Liver (tissue), 9 donors: ENCODE data around the gene L3MBTL3. TPM values are rescaled to one million over a fixed set of nuclear protein-coding genes. Genes with fewer than 3 reads are reported as not detected.

Source experiments
- DNase-seq: peaks from one replicate; pipeline ENCODE4 v3.0.0-alpha.2; 2017; ENCODE audit warnings: low spot score
- H3K27ac ChIP-seq, 2 donors: one replicate each; pipeline ENCODE4 v1.7.0; 2013; ENCODE audit warnings: inconsistent platforms in 2 of 2, low read length in 2 of 2, control low read depth in 1 of 2, low read depth in 1 of 2, mild to moderate bottlenecking in 1 of 2
- H3K27me3 ChIP-seq, 4 donors: one replicate each; pipeline versions ENCODE4 v1.6.1 to v1.7.0; 2013; ENCODE audit warnings: low read length in 3 of 4, inconsistent platforms in 1 of 4, mild to moderate bottlenecking in 1 of 4, moderate library complexity in 1 of 4; ENCODE audit not compliant: control insufficient read depth in 4 of 4, insufficient read depth in 4 of 4
- H3K36me3 ChIP-seq, 4 donors: one replicate each; pipeline versions ENCODE4 v1.6.1 to v1.7.0; 2013; ENCODE audit warnings: low read length in 3 of 4, mild to moderate bottlenecking in 3 of 4, low read depth in 1 of 4, moderate library complexity in 1 of 4; ENCODE audit not compliant: control insufficient read depth in 4 of 4, insufficient read depth in 3 of 4
- H3K4me1 ChIP-seq, 4 donors: one replicate each; pipeline versions ENCODE4 v1.6.1 to v1.7.0; 2013; ENCODE audit warnings: low read length in 3 of 4, mild to moderate bottlenecking in 3 of 4, moderate library complexity in 1 of 4; ENCODE audit not compliant: control insufficient read depth in 4 of 4, insufficient read depth in 4 of 4
- H3K4me3 ChIP-seq, 3 donors: one replicate each; pipeline versions ENCODE4 v1.6.1 to v1.7.0; 2013; ENCODE audit warnings: low read length in 3 of 3, control low read depth in 1 of 3, low read depth in 1 of 3, mild to moderate bottlenecking in 1 of 3
- H3K9ac ChIP-seq, 2 donors: one replicate each; pipeline ENCODE4 v1.7.0; 2013; ENCODE audit warnings: low read length in 2 of 2, mild to moderate bottlenecking in 2 of 2, moderate library complexity in 2 of 2, control low read depth in 1 of 2, low read depth in 1 of 2
- H3K9me3 ChIP-seq, 4 donors: one replicate each; pipeline versions ENCODE4 v1.6.1 to v1.7.0; 2013; ENCODE audit warnings: low read length in 3 of 4; ENCODE audit not compliant: control insufficient read depth in 4 of 4
- EGR1 ChIP-seq, 2 donors: IDR thresholded peaks; 2 replicates each; pipeline ENCODE4 v1.6.1; 2016 to 2018; ENCODE audit warnings: antibody characterized with exemption in 2 of 2, low read depth in 2 of 2
- FOXA1 ChIP-seq: IDR thresholded peaks from 2 replicates; pipeline ENCODE4 v1.6.1; 2016; ENCODE audit warnings: antibody characterized with exemption
- FOXA2 ChIP-seq: IDR thresholded peaks from 2 replicates; pipeline ENCODE4 v1.6.1; 2016; ENCODE audit warnings: antibody characterized with exemption
- GABPA ChIP-seq, 2 donors: IDR thresholded peaks in 1 of 2; conservative IDR thresholded peaks in 1 of 2; 2 replicates each; pipeline ENCODE4 v1.6.1; 2016; ENCODE audit warnings: antibody characterized with exemption in 2 of 2, mild to moderate bottlenecking in 1 of 2, moderate library complexity in 1 of 2
- HNF4A ChIP-seq, 2 donors: conservative IDR thresholded peaks; 2 replicates each; pipeline ENCODE4 v1.6.1; 2016; ENCODE audit warnings: antibody characterized with exemption in 2 of 2, mild to moderate bottlenecking in 2 of 2
- HNF4G ChIP-seq: IDR thresholded peaks from 2 replicates; pipeline ENCODE4 v1.6.1; 2016; ENCODE audit warnings: antibody characterized with exemption
- JUND ChIP-seq, 2 donors: IDR thresholded peaks; 2 replicates each; pipeline ENCODE4 v1.6.1; 2016; ENCODE audit warnings: antibody characterized with exemption in 2 of 2
- NR2F2 ChIP-seq: IDR thresholded peaks from 2 replicates; pipeline ENCODE4 v1.6.1; 2016; ENCODE audit warnings: antibody characterized with exemption
- RAD21 ChIP-seq, 2 donors: IDR thresholded peaks; 2 replicates each; pipeline ENCODE4 v1.6.1; 2016; ENCODE audit warnings: antibody characterized with exemption in 2 of 2, mild to moderate bottlenecking in 2 of 2
- REST ChIP-seq: IDR thresholded peaks from 2 replicates; pipeline ENCODE4 v1.6.1; 2016; ENCODE audit warnings: antibody characterized with exemption, mild to moderate bottlenecking
- RXRA ChIP-seq, 2 donors: IDR thresholded peaks; 2 replicates each; pipeline ENCODE4 v1.6.1; 2017 to 2018; ENCODE audit warnings: antibody characterized with exemption in 2 of 2, mild to moderate bottlenecking in 1 of 2
- SP1 ChIP-seq: IDR thresholded peaks from 2 replicates; pipeline ENCODE4 v1.6.1; 2018; ENCODE audit warnings: antibody characterized with exemption, mild to moderate bottlenecking
- TAF1 ChIP-seq: conservative IDR thresholded peaks from 2 replicates; pipeline ENCODE4 v1.6.1; 2016; ENCODE audit warnings: antibody characterized with exemption, mild to moderate bottlenecking
- YY1 ChIP-seq: IDR thresholded peaks from 2 replicates; pipeline ENCODE4 v1.6.1; 2016; ENCODE audit warnings: antibody characterized with exemption, mild to moderate bottlenecking
- WGBS: extraction: QIAGEN DNeasy Blood & Tissue Kit; methylation state at CpG from one replicate; pipeline ENCODE4 v1.1.7; 2013; 5-methylcytosine and 5-hydroxymethylcytosine counted together
- polyA plus RNA-seq, 2 donors: library from polyadenylated mRNA; stranded (reverse) in 1 of 2; unstranded in 1 of 2; fragments of 200-250 nt in 1 of 2; fragments of >200 nt in 1 of 2; fragmentation: Nextera tagmentation in 1 of 2; extraction: Ambion mirVana in 1 of 2; gene quantifications; one replicate each; pipeline versions ENCODE4 v1.2.1 to v1.2.3, GENCODE V29; 2013 to 2015
- total RNA-seq, 2 donors: library from RNA; depleted of rRNA; stranded (reverse); fragments of >200 nt; gene quantifications; one replicate each; pipeline ENCODE4 v1.2.3, GENCODE V29; 2014
- TF ChIP-seq, protein P1 (sequence below): IDR thresholded peaks from 2 replicates; pipeline ENCODE4 v1.6.1; 2016; ENCODE audit warnings: antibody characterized with exemption
- TF ChIP-seq, protein P2 (sequence below): IDR thresholded peaks from 2 replicates; pipeline ENCODE4 v1.6.1; 2016; ENCODE audit warnings: antibody characterized with exemption
- TF ChIP-seq, protein P3 (sequence below): IDR thresholded peaks from 2 replicates; pipeline ENCODE4 v1.6.1; 2016; ENCODE audit warnings: antibody characterized with exemption
- donor health status: healthy.
- donor health status: healthy.
- donor health status: healthy.
- donor health status: healthy.
- donor health status: healthy.

L3MBTL3 gene
- total and polyA plus RNA-seq, 4 donors, result 1.9 to 9.2 (median 3.7) TPM

- Histone ChIP-seq H3K27me3 (no peaks in the 10 kb centered on the region), H3K4me3 (no peak overlapping the region), H3K36me3 (peaks cover 0 to 6% (median 0%) of the 10 kb centered on the region in 4 donors), H3K4me1 (no peaks in the 10 kb centered on the region), H3K27ac (no peak overlapping the region), H3K9ac (no peak overlapping the region), H3K9me3 (no peaks in the 10 kb centered on the region)
- WGBS, result 95% methylated on average over 6 of the region's 6 CpGs
- DNase-seq, result no peak
- TF ChIP-seq RXRA (IDR thresholded peaks at IDR 0.05) (no peak), HNF4G (no peak), TAF1 (no peak), FOXA1 (no peak), SP1 (no peak), FOXA2 (no peak), YY1 (no peak), RAD21 (IDR thresholded peaks at IDR 0.05) (no peak), EGR1 (IDR thresholded peaks at IDR 0.05; ENCODE audit: low read depth in 2 of 2) (no peak), JUND (IDR thresholded peaks at IDR 0.05) (no peak)
- TF ChIP-seq, protein P1, sequence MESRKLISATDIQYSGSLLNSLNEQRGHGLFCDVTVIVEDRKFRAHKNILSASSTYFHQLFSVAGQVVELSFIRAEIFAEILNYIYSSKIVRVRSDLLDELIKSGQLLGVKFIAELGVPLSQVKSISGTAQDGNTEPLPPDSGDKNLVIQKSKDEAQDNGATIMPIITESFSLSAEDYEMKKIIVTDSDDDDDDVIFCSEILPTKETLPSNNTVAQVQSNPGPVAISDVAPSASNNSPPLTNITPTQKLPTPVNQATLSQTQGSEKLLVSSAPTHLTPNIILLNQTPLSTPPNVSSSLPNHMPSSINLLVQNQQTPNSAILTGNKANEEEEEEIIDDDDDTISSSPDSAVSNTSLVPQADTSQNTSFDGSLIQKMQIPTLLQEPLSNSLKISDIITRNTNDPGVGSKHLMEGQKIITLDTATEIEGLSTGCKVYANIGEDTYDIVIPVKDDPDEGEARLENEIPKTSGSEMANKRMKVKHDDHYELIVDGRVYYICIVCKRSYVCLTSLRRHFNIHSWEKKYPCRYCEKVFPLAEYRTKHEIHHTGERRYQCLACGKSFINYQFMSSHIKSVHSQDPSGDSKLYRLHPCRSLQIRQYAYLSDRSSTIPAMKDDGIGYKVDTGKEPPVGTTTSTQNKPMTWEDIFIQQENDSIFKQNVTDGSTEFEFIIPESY, result no peak
Observed at GRCh38 chr6:130129762-130130246, 111.4 kb downstream of the L3MBTL3 start.

DNA sequence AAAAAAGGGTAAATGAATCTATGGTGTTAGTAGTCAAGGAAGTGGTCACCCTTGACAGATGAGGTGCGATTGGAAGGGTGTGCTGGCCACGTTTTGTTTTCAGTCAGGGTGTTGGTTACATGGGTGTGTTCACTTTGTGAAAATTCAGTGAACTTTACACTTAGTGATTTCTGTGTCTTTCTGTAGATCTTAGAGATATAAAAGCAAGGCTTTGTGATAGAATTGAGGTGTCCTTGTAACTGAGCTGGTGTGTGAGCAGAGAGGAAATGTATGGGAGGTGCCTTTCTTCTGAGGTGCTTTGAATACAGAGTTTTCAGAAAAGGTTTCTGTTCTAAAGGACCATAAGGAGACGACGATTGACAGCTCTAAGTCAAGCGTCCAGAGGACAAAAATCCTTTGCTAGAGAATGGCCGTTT lies 113.9 kb downstream of the L3MBTL3 start:
- DNase-seq, result no peak
- H3K27me3 ChIP-seq, result no peaks in the 10 kb centered on the region
- WGBS, result 77% methylated on average over 6 of the region's 6 CpGs
- H3K27ac ChIP-seq, result no peak overlapping the region
- H3K9me3 ChIP-seq, result no peaks in the 10 kb centered on the region
- no peaks in the 10 kb centered on the region for H3K4me1 ChIP-seq
- H3K4me3 ChIP-seq, result no peak overlapping the region
- H3K36me3 ChIP-seq, result peaks cover 0 to 14% (median 2%) of the 10 kb centered on the region in 4 donors
- H3K9ac ChIP-seq, result no peak overlapping the region
- TF ChIP-seq HNF4A (conservative IDR thresholded peaks at IDR 0.05) (no peak), GABPA (IDR thresholded peaks at IDR 0.05 in 1 of 2, conservative IDR thresholded peaks at IDR 0.05 in 1 of 2) (no peak), EGR1 (IDR thresholded peaks at IDR 0.05; ENCODE audit: low read depth in 2 of 2) (no peak), HNF4G (no peak), JUND (IDR thresholded peaks at IDR 0.05) (no peak), FOXA2 (no peak), YY1 (no peak), FOXA1 (no peak), SP1 (no peak)
- TF ChIP-seq, protein P2, sequence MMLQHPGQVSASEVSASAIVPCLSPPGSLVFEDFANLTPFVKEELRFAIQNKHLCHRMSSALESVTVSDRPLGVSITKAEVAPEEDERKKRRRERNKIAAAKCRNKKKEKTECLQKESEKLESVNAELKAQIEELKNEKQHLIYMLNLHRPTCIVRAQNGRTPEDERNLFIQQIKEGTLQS, result no peak

DNA sequence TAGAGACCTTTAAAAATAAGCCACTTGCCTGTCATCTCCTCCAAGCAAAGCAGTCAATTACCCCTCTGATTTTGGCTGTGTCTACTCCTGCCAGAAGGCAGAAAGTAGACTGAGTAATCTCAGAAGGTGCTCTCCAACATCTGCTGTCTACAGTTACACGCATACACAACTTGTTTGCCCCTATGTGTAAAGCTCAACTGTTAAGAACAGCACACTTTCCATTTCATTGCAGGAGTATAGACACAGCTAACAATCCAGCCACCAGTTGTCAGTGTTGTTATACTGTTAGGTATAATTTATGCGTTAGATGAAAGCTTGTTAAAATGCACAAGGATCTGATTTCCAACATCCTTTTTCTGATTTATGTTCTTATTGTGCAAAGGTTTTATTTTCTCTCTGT lies 116.2 kb downstream of the L3MBTL3 start:
- Histone ChIP-seq H3K4me1 (no peaks in the 10 kb centered on the region), H3K9me3 (no peaks in the 10 kb centered on the region), H3K36me3 (peaks cover 0 to 18% (median 6%) of the 10 kb centered on the region in 4 donors), H3K9ac (no peak overlapping the region), H3K4me3 (no peak overlapping the region), H3K27ac (no peak overlapping the region), H3K27me3 (no peaks in the 10 kb centered on the region)
- TF ChIP-seq TAF1, result no peak
- TF ChIP-seq EGR1 (IDR thresholded peaks at IDR 0.05; ENCODE audit: low read depth in 2 of 2), result no peak
- TF ChIP-seq HNF4G, result no peak
- no peak for TF ChIP-seq FOXA2
- TF ChIP-seq REST, result no peak
- TF ChIP-seq HNF4A (conservative IDR thresholded peaks at IDR 0.05), result no peak
- no peak for TF ChIP-seq FOXA1
- TF ChIP-seq, protein P3, sequence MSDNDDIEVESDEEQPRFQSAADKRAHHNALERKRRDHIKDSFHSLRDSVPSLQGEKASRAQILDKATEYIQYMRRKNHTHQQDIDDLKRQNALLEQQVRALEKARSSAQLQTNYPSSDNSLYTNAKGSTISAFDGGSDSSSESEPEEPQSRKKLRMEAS, result no peak
- TF ChIP-seq NR2F2, result no peak
- no peak for TF ChIP-seq RXRA (IDR thresholded peaks at IDR 0.05)
- TF ChIP-seq, protein P2, result no peak
- TF ChIP-seq YY1, result no peak
- TF ChIP-seq GABPA (IDR thresholded peaks at IDR 0.05 in 1 of 2, conservative IDR thresholded peaks at IDR 0.05 in 1 of 2), result no peak
- 89% methylated on average over 2 of the region's 2 CpGs for WGBS
- no peak for DNase-seq
